ENCODE results near the gene ASB12. TPM values are rescaled to one million over a fixed set of nuclear protein-coding genes. Genes with fewer than 3 reads are reported as not detected.
A peak's percentile ranks its signal among the peaks of the same experiment; 100 is the strongest.

Gene ASB12
- total RNA-seq, 4 donors from 2014 or later, result 0.41 TPM; not detected in 3

DNA sequence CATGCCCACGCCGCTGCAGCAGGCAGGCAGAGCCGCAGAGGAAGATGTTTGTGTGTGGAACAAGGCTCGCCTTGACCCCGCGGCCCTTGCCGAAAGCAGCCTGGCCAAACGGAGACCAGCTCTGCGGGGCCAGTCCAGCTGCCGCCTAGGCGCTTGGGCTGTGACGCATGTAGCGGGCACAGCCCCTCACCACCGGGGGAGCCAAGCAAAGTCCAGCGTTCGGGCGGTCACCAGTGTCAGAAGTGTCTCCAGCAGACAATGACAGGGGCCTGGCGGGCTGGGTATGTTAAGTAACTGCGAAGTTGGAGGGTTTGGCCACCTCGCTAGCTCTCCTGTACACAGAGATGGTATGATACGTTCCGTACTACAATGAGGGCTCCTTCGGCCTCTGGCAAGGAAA, 26.2 kb downstream of the ASB12 start:
- DNase-seq, result peak; percentile 16
- intact Hi-C loops (cut with DNase I; ENCODE audit: low total_unique reads) (no loop called here), in situ Hi-C loops (cut with MboI; ENCODE audit: low pct_ligation_motif_present in 1 of 4, low pct_unique_long_range_greater_than_20kb in 1 of 4, low sequenced_read_pairs in 3 of 4) (no loop called here)
- Histone ChIP-seq H3K4me1 (peaks cover 4 to 26% (median 16%) of the 10 kb centered on the region in 4 donors), H3K9me3 (no peaks in the 10 kb centered on the region), H3K36me3 (no peaks in the 10 kb centered on the region), H3K27me3 (no peaks in the 10 kb centered on the region), H3K27ac (peak overlapping the region; percentile 87 to 96 (median 95)), H3K4me3 (peak overlapping the region; percentile 26 to 78 (median 60))
- no peak for TF ChIP-seq EP300 (IDR thresholded peaks at IDR 0.05; ENCODE audit: low read depth)
- TF ChIP-seq, protein P1, sequence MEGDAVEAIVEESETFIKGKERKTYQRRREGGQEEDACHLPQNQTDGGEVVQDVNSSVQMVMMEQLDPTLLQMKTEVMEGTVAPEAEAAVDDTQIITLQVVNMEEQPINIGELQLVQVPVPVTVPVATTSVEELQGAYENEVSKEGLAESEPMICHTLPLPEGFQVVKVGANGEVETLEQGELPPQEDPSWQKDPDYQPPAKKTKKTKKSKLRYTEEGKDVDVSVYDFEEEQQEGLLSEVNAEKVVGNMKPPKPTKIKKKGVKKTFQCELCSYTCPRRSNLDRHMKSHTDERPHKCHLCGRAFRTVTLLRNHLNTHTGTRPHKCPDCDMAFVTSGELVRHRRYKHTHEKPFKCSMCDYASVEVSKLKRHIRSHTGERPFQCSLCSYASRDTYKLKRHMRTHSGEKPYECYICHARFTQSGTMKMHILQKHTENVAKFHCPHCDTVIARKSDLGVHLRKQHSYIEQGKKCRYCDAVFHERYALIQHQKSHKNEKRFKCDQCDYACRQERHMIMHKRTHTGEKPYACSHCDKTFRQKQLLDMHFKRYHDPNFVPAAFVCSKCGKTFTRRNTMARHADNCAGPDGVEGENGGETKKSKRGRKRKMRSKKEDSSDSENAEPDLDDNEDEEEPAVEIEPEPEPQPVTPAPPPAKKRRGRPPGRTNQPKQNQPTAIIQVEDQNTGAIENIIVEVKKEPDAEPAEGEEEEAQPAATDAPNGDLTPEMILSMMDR (IDR thresholded peaks at IDR 0.05), result no peak
- no peak for TF ChIP-seq POLR2AphosphoS5 (IDR thresholded peaks at IDR 0.05)
- TF ChIP-seq POLR2A (IDR thresholded peaks at IDR 0.05), result no peak
- WGBS, 2 donors (ENCODE audit: low coverage in 1 of 2), result 53% methylated on average over 22 of the region's 23 CpGs; no CpG with 5 or more reads in 1 of the 2 donors

DNA sequence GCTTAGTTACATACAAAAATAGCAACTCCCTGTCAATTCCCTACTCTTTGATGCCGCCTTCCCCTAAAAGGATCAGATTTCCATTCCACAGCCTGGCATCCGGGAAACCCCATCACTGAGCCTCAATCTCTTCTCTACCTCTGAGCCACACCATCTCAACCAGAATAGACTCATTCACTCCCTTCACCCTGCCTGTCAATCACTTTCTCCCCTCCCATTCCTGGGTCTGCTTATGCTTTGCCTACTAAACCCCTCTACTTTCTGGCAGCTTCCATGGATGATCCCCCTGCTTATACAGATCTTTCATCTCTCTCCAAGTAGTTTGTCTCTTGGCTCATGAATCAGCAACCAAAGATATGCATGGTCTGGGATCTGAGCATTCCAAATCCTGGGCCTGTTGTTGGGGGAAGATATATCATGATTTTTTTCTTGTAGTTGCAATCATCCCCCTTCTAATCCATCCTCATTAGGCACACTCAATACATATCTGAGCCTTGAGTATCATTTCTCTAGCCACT, 27.5 kb downstream of the ASB12 start:
- H3K27ac ChIP-seq, result no peak overlapping the region
- DNase-seq, result no peak
- no peaks in the 10 kb centered on the region for H3K9me3 ChIP-seq
- H3K4me3 ChIP-seq, result no peak overlapping the region
- no peaks in the 10 kb centered on the region for H3K27me3 ChIP-seq
- WGBS, 2 donors (ENCODE audit: low coverage in 1 of 2), result 83% methylated on average over 2 of the region's 2 CpGs; no CpG with 5 or more reads in 1 of the 2 donors
- TF ChIP-seq POLR2A (IDR thresholded peaks at IDR 0.05) (no peak), POLR2AphosphoS5 (IDR thresholded peaks at IDR 0.05) (no peak), EP300 (IDR thresholded peaks at IDR 0.05; ENCODE audit: low read depth) (no peak)
- TF ChIP-seq, protein P1 (IDR thresholded peaks at IDR 0.05), result no peak
- no peaks in the 10 kb centered on the region for H3K36me3 ChIP-seq
- in situ Hi-C loops (cut with MboI; ENCODE audit: low pct_ligation_motif_present in 1 of 4, low pct_unique_long_range_greater_than_20kb in 1 of 4, low sequenced_read_pairs in 3 of 4), result no loop called here
- intact Hi-C loops (cut with DNase I; ENCODE audit: low total_unique reads), result no loop called here
- H3K4me1 ChIP-seq, result peaks cover 4 to 26% (median 16%) of the 10 kb centered on the region in 4 donors

DNA sequence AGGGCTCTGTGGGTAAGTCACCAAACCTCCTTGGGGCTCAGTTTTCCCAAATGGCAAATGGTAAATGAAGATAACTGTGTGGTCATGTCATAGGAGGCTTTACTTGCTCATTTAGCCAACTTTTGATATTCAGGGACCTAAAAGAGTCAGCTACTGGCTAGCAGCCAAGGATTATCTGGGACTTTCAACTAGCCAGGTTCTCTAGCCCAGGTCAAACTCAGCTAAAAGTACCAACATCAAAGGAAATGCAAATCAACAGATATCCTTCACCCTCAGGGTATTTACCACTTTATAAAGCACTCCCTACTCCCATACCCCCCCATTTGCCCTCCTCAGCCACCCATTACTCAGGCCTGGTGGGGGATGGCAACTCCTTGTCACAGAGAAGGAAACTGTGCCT, 32.4 kb downstream of the ASB12 start:
- in situ Hi-C loops (cut with MboI; ENCODE audit: low pct_ligation_motif_present in 1 of 4, low pct_unique_long_range_greater_than_20kb in 1 of 4, low sequenced_read_pairs in 3 of 4) (no loop called here), intact Hi-C loops (cut with DNase I; ENCODE audit: low total_unique reads) (no loop called here)
- H3K4me1 ChIP-seq, result no peaks in the 10 kb centered on the region
- no peaks in the 10 kb centered on the region for H3K27me3 ChIP-seq
- H3K4me3 ChIP-seq, result no peak overlapping the region
- no peak for DNase-seq
- no peaks in the 10 kb centered on the region for H3K36me3 ChIP-seq
- no peaks in the 10 kb centered on the region for H3K9me3 ChIP-seq
- H3K27ac ChIP-seq, result no peak overlapping the region
- no peak for TF ChIP-seq EP300 (IDR thresholded peaks at IDR 0.05; ENCODE audit: low read depth)
- no peak for TF ChIP-seq POLR2A (IDR thresholded peaks at IDR 0.05)
- no peak for TF ChIP-seq POLR2AphosphoS5 (IDR thresholded peaks at IDR 0.05)
- TF ChIP-seq, protein P1 (IDR thresholded peaks at IDR 0.05), result no peak

DNA sequence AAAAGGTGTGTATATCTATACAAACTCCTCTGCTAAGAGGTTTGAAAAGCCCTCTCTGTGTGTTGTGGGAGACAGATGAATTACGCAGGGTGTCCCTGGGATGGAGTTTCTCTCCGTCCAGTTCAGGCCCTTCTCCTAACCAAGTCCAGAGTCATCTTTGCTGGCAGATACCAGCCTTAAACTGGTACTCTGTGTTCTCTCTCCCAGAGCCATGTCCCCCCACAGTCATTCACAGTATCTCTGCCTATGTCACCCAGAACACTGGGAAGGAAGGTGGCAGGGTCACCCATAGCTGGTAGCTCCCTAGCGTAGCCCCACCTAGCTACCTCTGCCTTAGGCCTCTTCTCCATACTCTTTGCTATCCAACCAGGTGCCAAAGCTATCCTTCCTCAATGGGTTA, 33.8 kb downstream of the ASB12 start:
- WGBS, 2 donors (ENCODE audit: low coverage in 1 of 2), result 90% methylated on average over 3 of the region's 3 CpGs; no CpG with 5 or more reads in 1 of the 2 donors

More for the DNA sequence above, 33.8 kb downstream of the ASB12 start:
- H3K27me3 ChIP-seq, result no peaks in the 10 kb centered on the region
- H3K4me3 ChIP-seq, result no peak overlapping the region
- intact Hi-C loops (cut with DNase I; ENCODE audit: low total_unique reads) (no loop called here), in situ Hi-C loops (cut with MboI; ENCODE audit: low pct_ligation_motif_present in 1 of 4, low pct_unique_long_range_greater_than_20kb in 1 of 4, low sequenced_read_pairs in 3 of 4) (no loop called here)
- H3K4me1 ChIP-seq, result no peaks in the 10 kb centered on the region
- TF ChIP-seq, protein P1 (IDR thresholded peaks at IDR 0.05), result no peak
- TF ChIP-seq EP300 (IDR thresholded peaks at IDR 0.05; ENCODE audit: low read depth), result no peak
- TF ChIP-seq POLR2AphosphoS5 (IDR thresholded peaks at IDR 0.05), result no peak
- TF ChIP-seq POLR2A (IDR thresholded peaks at IDR 0.05), result no peak
- no peaks in the 10 kb centered on the region for H3K36me3 ChIP-seq
- DNase-seq, result no peak
- H3K27ac ChIP-seq, result no peak overlapping the region
- H3K9me3 ChIP-seq, result no peaks in the 10 kb centered on the region

Measured in transverse colon (tissue), 4 donors.